HEK293 (cell line): ENCODE results near the gene LBH.

Source experiments
- CTCF ChIP-seq: fragments of 450-650 bp; formaldehyde crosslinking; IDR thresholded peaks from 2 replicates; pipeline ENCODE4 v1.5.1; 2016; ENCODE audit warnings: missing biosample characterization, missing genetic modification characterization
- REST ChIP-seq: fragments of 450-650 bp; formaldehyde crosslinking; IDR thresholded peaks from 2 replicates; pipeline ENCODE4 v1.5.1; 2016; ENCODE audit warnings: missing biosample characterization, missing genetic modification characterization
- WT1 ChIP-seq: fragments of 450-650 bp; formaldehyde crosslinking; IDR thresholded peaks from 2 replicates; pipeline ENCODE4 v1.5.1; 2016; ENCODE audit warnings: missing biosample characterization, missing genetic modification characterization
- YY1 ChIP-seq: fragments of 450-650 bp; formaldehyde crosslinking; IDR thresholded peaks from 2 replicates; pipeline ENCODE4 v1.5.1; 2018; ENCODE audit warnings: missing biosample characterization, missing genetic modification characterization
- ZNF221 ChIP-seq: fragments of 450-650 bp; formaldehyde crosslinking; IDR thresholded peaks from 2 replicates; pipeline ENCODE4 v1.5.1; 2017; ENCODE audit warnings: missing biosample characterization, missing genetic modification characterization, borderline replicate concordance
- ZNF223 ChIP-seq: fragments of 450-650 bp; formaldehyde crosslinking; IDR thresholded peaks from 2 replicates; pipeline ENCODE4 v1.5.1; 2016; ENCODE audit warnings: missing biosample characterization, missing genetic modification characterization
- ZNF23 ChIP-seq: fragments of 450-650 bp; formaldehyde crosslinking; IDR thresholded peaks from 2 replicates; pipeline ENCODE4 v1.5.1; 2016; ENCODE audit warnings: missing biosample characterization, missing genetic modification characterization, borderline replicate concordance
- ZNF24 ChIP-seq: fragments of 450-650 bp; formaldehyde crosslinking; IDR thresholded peaks from 2 replicates; pipeline ENCODE4 v1.5.1; 2016; ENCODE audit warnings: missing biosample characterization, missing genetic modification characterization
- ZNF280C ChIP-seq: fragments of 450-650 bp; formaldehyde crosslinking; IDR thresholded peaks from 2 replicates; pipeline ENCODE4 v1.5.1; 2016; ENCODE audit warnings: missing biosample characterization, missing genetic modification characterization
- ZNF280D ChIP-seq: fragments of 450-650 bp; formaldehyde crosslinking; IDR thresholded peaks from 2 replicates; pipeline ENCODE4 v1.5.1; 2016; ENCODE audit warnings: missing biosample characterization, missing genetic modification characterization
- ZNF449 ChIP-seq: fragments of 450-650 bp; formaldehyde crosslinking; IDR thresholded peaks from 2 replicates; pipeline ENCODE4 v1.5.1; 2017; ENCODE audit warnings: missing biosample characterization, mild to moderate bottlenecking, missing genetic modification characterization, moderate library complexity
- ZNF704 ChIP-seq: fragments of 450-650 bp; formaldehyde crosslinking; IDR thresholded peaks from 2 replicates; pipeline ENCODE4 v1.5.1; 2016; ENCODE audit warnings: missing biosample characterization, missing genetic modification characterization

- TF ChIP-seq ZNF24 (tag by site-specific recombination) (no peak), ZNF704 (tag by site-specific recombination) (no peak), CTCF (no peak), REST (tag by site-specific recombination) (no peak), ZNF449 (no peak), ZNF221 (tag by site-specific recombination) (no peak), ZNF23 (no peak), ZNF280D (tag by site-specific recombination) (no peak), ZNF280C (no peak), YY1 (tag by site-specific recombination) (no peak), WT1 (no peak), ZNF223 (tag by site-specific recombination) (no peak)
Observed at GRCh38 chr2:30255026-30255425, 23.7 kb downstream of the LBH start.
